HG03196 (cell line): ENCODE measurements around the gene NRG3.

Experiments used
- ATAC-seq: cut with Tn5 transposase; IDR thresholded peaks from one replicate; pipeline ENCODE4 v1.9.1; 2021; ENCODE audit not compliant: unreplicated experiment

The NRG3 gene

GRCh38 chr10:82462910-82463551 is 588.0 kb downstream of the NRG3 start:
- ATAC-seq = no peak

DNA sequence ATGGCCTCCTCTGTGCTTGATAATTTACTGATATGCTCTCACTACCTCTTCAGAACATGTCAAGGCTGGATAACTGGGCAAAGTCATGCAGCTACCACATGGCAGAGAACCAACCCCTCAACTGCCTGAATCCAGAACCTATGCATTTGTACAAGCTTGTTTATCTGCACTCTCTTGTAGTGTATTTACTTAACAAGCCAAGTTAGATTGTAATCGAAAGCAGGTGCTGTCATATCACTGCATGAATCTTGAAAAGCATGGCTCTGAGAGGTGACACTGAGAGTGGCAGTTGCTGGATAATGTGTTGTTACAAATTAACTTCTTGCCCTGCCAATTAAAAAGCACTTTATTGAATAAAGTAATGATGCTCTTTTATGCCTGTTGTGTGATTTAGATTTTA is 588.6 kb downstream of the NRG3 start:
- ATAC-seq = no peak

- ATAC-seq = no peak
Observed at GRCh38 chr10:82464191-82464818, 589.3 kb downstream of the NRG3 start.

- no peak for ATAC-seq
Observed at GRCh38 chr10:82464966-82465365, 590.0 kb downstream of the NRG3 start.

DNA sequence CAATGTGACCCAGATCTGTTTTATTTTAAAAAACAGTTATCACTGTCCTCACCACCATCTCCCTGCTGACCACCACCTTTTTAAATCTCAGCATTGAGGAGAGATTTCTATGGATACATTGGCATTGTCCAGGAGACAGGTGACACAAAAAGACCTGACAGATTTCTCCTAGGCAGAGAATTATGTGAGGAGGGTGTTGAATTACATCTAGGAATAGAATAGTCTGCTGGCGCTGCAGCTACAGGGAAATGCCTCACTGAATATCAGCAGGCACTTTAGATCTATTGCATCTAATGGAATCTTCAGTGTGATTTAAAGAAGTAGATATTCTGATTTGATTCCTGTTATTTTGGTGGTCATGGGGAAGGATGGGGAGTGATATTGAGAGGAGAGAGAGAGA is 593.5 kb downstream of the NRG3 start:
- no peak for ATAC-seq

- ATAC-seq = no peak
Observed at GRCh38 chr10:82472406-82473335, 597.7 kb downstream of the NRG3 start.

GRCh38 chr10:82477776-82478175 is 602.8 kb downstream of the NRG3 start:
- no peak for ATAC-seq

DNA sequence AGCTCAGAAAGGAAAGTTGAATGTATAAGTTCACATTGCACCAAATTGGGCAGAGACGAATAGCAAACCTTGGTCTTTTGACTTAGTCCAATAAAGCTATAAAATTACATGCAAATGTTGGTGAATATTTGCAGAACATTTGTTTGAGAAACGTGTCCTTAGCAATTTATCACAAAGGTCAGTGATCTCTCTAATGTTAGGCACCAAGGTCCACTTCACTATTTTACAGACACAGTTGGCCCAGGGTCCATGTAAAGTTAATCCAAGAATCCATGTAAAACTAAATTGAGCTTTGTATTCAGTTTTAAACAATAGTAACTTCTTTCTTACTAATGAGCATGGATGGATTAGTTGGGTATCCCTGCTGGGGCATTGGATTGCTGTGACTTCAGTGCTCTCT is 617.7 kb downstream of the NRG3 start:
- ATAC-seq = no peak

DNA sequence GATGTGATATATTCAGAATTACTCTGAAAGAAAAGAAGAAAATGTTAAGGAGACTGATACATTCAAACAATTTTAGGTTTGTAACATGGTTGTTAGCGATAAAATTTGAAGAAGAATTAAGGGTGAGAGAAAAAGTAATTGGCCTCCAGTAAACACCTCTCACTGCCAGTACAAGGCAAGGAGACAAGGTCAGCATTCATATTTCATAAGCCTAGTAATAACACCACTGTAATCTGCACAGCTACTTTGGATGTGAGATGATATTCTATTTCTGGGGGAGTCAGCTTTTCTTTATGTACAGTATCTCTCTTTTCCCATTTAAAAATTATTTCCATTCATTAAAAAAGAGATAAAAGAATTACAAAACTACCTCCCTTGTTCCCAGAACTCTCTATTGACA is 621.1 kb downstream of the NRG3 start:
- ATAC-seq = no peak

- ATAC-seq = no peak
Observed at GRCh38 chr10:82497439-82497838, 622.4 kb downstream of the NRG3 start.

GRCh38 chr10:82498976-82499375 is 624.0 kb downstream of the NRG3 start:
- ATAC-seq = no peak

GRCh38 chr10:82505009-82505408 is 630.0 kb downstream of the NRG3 start:
- ATAC-seq = no peak

- ATAC-seq = no peak
Observed at GRCh38 chr10:82506680-82507376, 631.8 kb downstream of the NRG3 start.

DNA sequence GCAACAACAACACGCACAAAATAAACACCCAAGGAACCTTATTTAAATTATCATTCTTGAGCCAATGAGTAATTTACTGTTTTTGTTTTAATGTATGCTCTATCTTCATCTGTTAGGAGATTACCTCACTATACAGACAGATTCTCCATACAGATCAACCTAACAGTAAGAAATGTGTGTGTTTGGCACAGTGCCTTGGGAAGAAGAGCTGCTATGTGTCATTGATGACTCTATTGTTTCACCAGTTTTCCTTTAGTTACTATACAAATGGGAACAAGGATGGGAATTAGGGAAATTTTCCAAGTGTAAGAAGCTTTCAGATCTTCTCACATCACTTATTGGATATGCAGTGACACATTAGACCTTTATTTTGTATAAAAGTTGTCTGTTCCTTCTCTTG is 640.3 kb downstream of the NRG3 start:
- no peak for ATAC-seq

DNA sequence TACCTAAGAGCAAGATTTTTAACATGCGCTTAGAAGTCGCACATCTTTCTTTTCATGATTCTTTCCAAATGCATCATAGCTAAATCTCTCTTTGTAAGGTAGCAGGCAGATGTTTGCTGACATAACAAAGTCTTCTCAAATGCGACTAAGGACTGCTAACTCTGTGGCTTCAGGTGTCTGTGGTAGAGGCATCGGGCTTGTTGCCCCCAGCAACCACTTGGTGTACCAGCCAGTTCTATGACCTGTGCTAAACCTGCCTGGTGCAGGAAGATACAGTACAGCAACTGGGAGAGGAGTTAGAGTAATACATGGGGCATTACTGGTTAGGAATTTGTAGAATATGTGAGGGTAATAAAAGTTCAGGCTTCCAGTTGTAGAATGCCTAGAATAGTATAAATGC is 654.1 kb downstream of the NRG3 start:
- ATAC-seq = no peak

GRCh38 chr10:82535457-82535856 is 660.5 kb downstream of the NRG3 start:
- no peak for ATAC-seq

DNA sequence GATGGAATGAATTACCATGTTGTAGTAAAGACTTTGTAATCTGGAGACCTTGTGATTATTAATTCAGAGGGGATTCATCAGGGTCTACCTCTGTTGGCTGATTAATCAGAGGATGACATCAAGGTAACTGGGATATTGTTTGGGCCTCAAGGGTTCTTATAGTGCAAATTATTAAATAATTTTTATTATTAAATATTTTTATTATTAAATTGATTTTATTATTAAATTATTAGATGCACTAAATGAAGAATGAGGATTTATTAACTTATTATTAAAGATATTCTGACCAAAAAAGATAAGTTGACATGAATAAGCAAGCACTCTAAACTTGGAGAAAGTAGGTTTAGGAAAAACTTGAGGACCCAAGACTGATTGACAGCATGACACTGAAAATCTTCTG is 661.7 kb downstream of the NRG3 start:
- no peak for ATAC-seq

DNA sequence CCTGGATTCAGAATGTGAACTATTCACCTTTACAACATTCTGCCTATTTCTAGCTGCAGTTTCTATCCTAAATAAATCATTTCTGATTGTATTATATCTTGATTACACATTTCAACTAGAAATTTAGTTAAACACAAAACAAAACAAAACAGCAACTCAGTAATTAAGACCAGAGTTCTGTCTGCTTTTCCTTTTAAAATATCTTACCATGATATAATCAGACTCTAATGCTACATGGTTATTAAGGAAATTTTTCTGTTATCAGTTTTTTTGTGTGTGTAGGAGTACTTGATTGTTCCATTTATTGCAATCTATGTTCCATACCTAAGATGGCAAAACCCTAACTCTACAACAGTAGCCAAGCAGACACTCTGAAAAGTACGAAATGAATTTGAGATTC is 663.3 kb downstream of the NRG3 start:
- ATAC-seq = no peak

DNA sequence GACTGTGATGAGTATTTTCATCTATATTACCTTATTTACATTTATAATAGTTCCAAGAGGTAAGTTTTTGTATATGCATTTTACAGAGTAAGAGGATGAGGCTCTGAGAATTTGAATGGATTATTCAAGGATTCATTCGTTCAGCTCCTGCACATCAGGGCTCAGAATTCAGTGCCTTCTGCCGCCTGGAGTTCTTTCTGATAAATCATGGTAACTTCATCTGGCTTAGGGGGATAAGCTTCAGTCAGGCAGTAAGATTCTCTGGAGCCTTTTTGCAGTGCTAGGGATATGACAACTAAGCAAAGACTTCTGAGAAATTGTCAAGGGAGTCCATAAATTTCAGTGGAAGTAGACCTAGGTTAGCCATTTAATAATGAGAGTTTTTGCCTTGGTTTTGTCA is 668.6 kb downstream of the NRG3 start:
- ATAC-seq = no peak

- no peak for ATAC-seq
Observed at GRCh38 chr10:82544377-82544776, 669.4 kb downstream of the NRG3 start.

- ATAC-seq = no peak
Observed at GRCh38 chr10:82551506-82551905, 676.5 kb downstream of the NRG3 start.
